ENCODE measurements around the gene HPCAL4.

Gene HPCAL4

DNA sequence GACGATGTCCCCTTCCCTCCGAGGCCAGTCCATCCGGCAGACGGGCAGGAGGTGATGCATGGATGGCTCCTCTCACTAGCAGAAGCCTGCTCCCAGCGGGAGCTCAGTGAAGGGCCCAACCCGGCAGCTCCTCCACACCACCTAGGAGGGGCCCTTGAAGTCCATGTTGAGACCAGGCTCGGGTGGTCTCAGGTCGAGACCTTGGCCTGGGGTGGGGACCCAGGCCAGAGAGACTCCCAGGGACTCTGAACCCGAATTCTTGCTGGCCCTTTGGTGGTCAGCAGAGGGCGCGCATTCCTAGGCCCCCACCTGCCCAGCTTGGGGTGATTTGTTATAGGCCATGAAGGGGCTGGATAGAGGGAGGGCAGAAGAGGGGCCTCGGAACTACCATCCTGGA, 18.7 kb downstream of the HPCAL4 start:
- Histone ChIP-seq H3K9ac (ENCODE audit: low read length) (no peak overlapping the region), H3K9me3 (replicated peaks; ENCODE audit: insufficient read depth, low read length) (no peaks in the 10 kb centered on the region), H3K79me2 (ENCODE audit: low read length) (no peaks in the 10 kb centered on the region), H4K20me1 (ENCODE audit: insufficient read depth, low read length) (no peaks in the 10 kb centered on the region), H3K4me2 (ENCODE audit: low read depth, low read length) (peak overlapping the region; percentile 97; the same call in 1 of the 2 replicates), H3K9me2 (replicated peaks; ENCODE audit: insufficient read depth, low read length) (no peaks in the 10 kb centered on the region), H2AFZ (ENCODE audit: low read length) (peak overlapping the region; percentile 92; the same call in 1 of the 2 replicates), H3F3A (ENCODE audit: insufficient read depth, low read length) (no peaks in the 10 kb centered on the region), H3K4me3 (ENCODE audit: low read length) (peak overlapping the region; percentile 69), H3K36me3 (replicated peaks; ENCODE audit: insufficient read depth, low read length) (no peaks in the 10 kb centered on the region), H3K4me1 (ENCODE audit: low read length) (peaks cover 4% of the 10 kb centered on the region; the same call in 1 of the 2 replicates), H3K27ac (ENCODE audit: low read length) (no peak overlapping the region), H3K27me3 (replicated peaks; ENCODE audit: insufficient read depth, low read length) (0 out of 2 replicates have a peak, but pooled peaks cover 12% of the 10 kb centered on the region)
- TF ChIP-seq, protein P1, sequence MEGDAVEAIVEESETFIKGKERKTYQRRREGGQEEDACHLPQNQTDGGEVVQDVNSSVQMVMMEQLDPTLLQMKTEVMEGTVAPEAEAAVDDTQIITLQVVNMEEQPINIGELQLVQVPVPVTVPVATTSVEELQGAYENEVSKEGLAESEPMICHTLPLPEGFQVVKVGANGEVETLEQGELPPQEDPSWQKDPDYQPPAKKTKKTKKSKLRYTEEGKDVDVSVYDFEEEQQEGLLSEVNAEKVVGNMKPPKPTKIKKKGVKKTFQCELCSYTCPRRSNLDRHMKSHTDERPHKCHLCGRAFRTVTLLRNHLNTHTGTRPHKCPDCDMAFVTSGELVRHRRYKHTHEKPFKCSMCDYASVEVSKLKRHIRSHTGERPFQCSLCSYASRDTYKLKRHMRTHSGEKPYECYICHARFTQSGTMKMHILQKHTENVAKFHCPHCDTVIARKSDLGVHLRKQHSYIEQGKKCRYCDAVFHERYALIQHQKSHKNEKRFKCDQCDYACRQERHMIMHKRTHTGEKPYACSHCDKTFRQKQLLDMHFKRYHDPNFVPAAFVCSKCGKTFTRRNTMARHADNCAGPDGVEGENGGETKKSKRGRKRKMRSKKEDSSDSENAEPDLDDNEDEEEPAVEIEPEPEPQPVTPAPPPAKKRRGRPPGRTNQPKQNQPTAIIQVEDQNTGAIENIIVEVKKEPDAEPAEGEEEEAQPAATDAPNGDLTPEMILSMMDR (IDR thresholded peaks at IDR 0.05; ENCODE audit: low read length): peak; percentile 84
- TF ChIP-seq EZH2phosphoT487 (IDR thresholded peaks at IDR 0.05; ENCODE audit: low read length) (no peak), EZH2 (optimal IDR thresholded peaks at IDR 0.05; ENCODE audit: low read depth, low read length) (no peak)
- peak; percentile 32 for DNase-seq

DNA sequence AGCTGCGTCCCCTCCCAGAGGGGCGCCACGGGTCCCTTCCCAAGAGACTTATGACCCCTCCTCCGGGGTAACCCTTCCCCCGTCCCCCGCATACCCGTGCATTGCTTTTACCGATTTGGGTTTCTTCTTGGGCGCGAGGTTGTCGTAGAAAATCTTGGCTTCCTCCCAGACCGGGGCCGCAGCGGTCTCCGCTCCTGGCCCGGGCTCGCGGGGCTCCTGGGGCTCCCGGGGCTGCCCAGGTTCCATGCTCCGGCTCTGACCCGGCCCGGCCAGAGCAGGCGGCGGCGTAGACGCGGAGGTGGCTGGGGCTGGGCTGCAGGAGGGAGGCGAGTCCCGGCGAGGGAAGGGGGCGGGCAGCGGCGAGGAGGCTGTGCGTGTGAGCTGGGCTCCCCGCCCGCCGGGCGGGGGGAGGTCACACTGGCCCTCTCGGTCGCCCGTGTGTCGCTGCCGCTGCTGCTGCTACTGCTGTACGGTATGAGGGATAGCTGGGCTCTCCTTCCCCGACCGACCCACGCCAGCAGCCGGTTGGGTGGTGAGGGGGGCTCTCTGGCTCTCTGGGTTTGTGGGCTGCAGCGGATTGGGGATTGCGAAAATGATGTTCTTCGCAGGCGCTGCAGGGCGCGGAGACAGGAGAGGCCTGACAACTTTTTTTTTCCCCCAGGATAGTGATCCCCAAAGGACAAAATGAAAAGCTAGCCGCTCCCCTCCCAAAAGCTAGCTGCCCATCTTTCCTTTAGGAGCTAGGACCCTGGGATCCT, 19.3 kb downstream of the HPCAL4 start, which contains the start of gene NT5C1A:
TSS of gene NT5C1A (minus strand) at position 315 of the 758 bp plus-strand sequence. CDS start at position 246, 69 bp downstream.
- Histone ChIP-seq H3K4me2 (ENCODE audit: low read depth, low read length) (peak within 1 kb of the TSS; percentile 97), H3K4me1 (ENCODE audit: low read length) (peaks cover 4% of the 10 kb centered on the region; the same call in 1 of the 2 replicates), H3K9ac (ENCODE audit: low read length) (peak within 1 kb of the TSS; percentile 58; the same call in 1 of the 2 replicates), H3F3A (ENCODE audit: insufficient read depth, low read length) (no peaks in the 10 kb centered on the region), H3K27ac (ENCODE audit: low read length) (no peak within 1 kb of the TSS), H2AFZ (ENCODE audit: low read length) (peak within 1 kb of the TSS; percentile 92), H3K4me3 (ENCODE audit: low read length) (peak within 1 kb of the TSS; percentile 69), H3K79me2 (ENCODE audit: low read length) (no peaks in the 10 kb centered on the region), H4K20me1 (ENCODE audit: insufficient read depth, low read length) (no peaks in the 10 kb centered on the region), H3K36me3 (replicated peaks; ENCODE audit: insufficient read depth, low read length) (no peaks in the 10 kb centered on the region), H3K27me3 (replicated peaks; ENCODE audit: insufficient read depth, low read length) (0 out of 2 replicates have a peak, but pooled peaks cover 12% of the 10 kb centered on the region), H3K9me3 (replicated peaks; ENCODE audit: insufficient read depth, low read length) (no peaks in the 10 kb centered on the region), H3K9me2 (replicated peaks; ENCODE audit: insufficient read depth, low read length) (no peaks in the 10 kb centered on the region)
- DNase-seq: peak; percentile 41
- TF ChIP-seq EZH2phosphoT487 (IDR thresholded peaks at IDR 0.05; ENCODE audit: low read length): no peak
- TF ChIP-seq, protein P1 (IDR thresholded peaks at IDR 0.05; ENCODE audit: low read length): no peak
- TF ChIP-seq EZH2 (optimal IDR thresholded peaks at IDR 0.05; ENCODE audit: low read depth, low read length): no peak

DNA sequence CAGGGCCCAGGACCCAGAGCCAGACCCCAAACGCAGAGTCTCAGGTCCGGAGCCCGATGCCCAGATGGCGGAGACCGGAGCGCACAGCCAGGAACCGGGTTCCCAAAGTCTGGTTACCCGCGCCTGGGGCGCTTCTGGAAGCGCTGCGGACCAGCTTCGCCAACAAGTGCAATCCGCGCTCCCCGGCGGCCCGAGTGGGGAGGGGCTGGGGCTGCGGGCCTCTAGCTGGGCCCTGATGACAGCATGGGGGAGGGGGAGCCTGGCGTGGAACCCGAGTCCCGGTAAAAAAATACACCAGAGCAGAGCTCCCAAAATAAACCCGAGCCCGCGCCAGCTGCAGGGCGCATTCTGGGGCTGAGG, 19.8 kb downstream of the HPCAL4 start:
- Histone ChIP-seq H3K4me2 (ENCODE audit: low read depth, low read length) (peak overlapping the region; percentile 97), H3K9me2 (replicated peaks; ENCODE audit: insufficient read depth, low read length) (no peaks in the 10 kb centered on the region), H3K9ac (ENCODE audit: low read length) (peak overlapping the region; percentile 58; the same call in 1 of the 2 replicates), H3K36me3 (replicated peaks; ENCODE audit: insufficient read depth, low read length) (no peaks in the 10 kb centered on the region), H3K4me1 (ENCODE audit: low read length) (peaks cover 4% of the 10 kb centered on the region; the same call in 1 of the 2 replicates), H3K9me3 (replicated peaks; ENCODE audit: insufficient read depth, low read length) (no peaks in the 10 kb centered on the region), H3K79me2 (ENCODE audit: low read length) (no peaks in the 10 kb centered on the region), H3K4me3 (ENCODE audit: low read length) (peak overlapping the region; percentile 69), H3K27me3 (replicated peaks; ENCODE audit: insufficient read depth, low read length) (0 out of 2 replicates have a peak, but pooled peaks cover 12% of the 10 kb centered on the region), H4K20me1 (ENCODE audit: insufficient read depth, low read length) (no peaks in the 10 kb centered on the region), H3F3A (ENCODE audit: insufficient read depth, low read length) (no peaks in the 10 kb centered on the region), H2AFZ (ENCODE audit: low read length) (peak overlapping the region; percentile 92), H3K27ac (ENCODE audit: low read length) (no peak overlapping the region)
- DNase-seq: no peak
- TF ChIP-seq EZH2 (optimal IDR thresholded peaks at IDR 0.05; ENCODE audit: low read depth, low read length): no peak
- TF ChIP-seq, protein P1 (IDR thresholded peaks at IDR 0.05; ENCODE audit: low read length): no peak
- TF ChIP-seq EZH2phosphoT487 (IDR thresholded peaks at IDR 0.05; ENCODE audit: low read length): no peak
